GF-D8 (cell line): ENCODE data around the gene LYZL1.
"Not testable (repeated sequence)": the region's sequence is repeated elsewhere in the genome, so short reads cannot be mapped to it uniquely, and the experiment has no call there.

Experiments used
- DNase-seq: peaks from one replicate; lab custom pipeline; 2025; lab: John Stamatoyannopoulos, UW

The LYZL1 gene

DNA sequence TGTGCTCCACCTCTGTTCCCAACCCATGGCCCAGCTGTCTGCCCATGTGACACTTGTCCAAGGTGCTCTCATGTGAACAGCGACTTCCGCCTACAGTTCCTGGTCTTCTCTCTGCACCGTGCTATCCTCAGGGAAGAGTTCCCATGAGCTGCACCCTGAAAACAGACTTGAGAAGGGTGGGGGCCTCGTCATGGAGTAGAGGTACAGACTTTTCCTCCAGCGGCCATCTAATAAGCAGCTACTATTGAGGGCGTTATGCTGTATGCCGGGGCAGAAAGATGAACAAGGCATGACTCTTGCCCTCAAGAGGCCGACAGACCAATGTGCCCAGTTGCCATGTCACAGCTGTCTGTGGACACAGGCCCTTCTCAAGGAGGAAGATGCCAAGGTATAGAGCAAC is 25.4 kb upstream of the LYZL1 start:
- no peak for DNase-seq

DNA sequence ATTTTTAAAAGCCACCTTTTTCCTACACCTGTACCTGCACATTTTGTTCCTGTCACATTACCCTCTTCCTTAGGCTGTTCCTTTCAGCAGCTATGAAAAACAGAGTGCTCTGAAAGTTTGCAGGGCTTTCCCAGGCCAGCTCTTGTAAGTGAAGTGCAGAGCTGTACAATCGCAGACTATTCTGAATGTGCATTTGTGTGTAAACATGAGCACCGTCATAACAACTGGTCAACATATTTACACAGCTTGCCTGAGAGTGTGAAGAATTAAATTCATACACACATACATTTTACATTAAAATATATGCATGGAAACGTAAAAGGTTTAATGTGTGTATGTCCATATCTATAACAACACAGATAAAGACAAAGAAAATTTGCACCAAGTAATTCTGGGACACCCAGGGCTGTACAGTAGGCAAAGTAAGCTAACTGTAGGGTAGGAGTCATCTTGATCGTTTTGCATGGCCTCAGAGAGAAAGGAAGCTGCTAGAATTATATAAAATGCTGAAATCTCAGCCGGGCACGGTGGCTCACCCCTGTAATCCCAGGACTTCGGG is 23.6 kb upstream of the LYZL1 start:
- DNase-seq = no peak

DNA sequence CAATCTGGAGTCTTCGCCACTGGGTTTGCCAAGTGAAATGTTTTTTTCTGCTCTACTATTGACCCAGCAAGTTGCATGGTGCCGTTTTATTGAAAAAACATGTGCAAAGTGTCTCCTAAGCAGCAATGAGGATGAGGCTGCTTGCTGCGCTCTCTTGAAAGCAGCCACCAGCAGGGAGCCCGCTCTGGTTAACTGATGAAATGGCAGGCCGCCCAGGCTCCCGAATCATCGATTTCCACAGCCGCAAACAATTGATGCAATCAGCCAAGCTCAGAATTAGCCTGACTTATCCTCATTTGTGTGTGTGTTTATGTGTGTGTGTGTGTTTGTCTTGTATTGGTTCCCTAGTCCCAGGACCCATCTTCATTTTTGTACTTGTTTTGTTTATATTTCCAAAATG is 22.2 kb upstream of the LYZL1 start:
- no peak for DNase-seq

DNA sequence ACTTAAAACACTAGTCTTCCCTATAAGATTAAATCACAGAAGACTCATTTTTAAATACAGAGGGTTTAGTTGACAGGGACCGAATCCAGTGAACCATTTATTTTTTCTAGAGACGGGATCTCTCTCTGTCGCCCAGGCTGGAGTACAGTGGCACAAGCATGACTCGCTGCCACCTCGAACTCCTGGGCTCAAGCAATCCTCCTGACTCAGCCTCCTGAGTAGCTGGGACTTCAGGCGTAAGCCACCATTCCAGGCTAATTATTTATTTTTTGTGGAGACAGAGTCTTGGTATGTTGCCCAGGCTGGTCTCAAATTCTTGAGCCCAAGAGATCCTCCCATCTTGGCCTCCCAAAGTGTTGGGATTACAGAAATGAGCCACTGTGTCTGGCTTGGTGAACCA is 20.9 kb upstream of the LYZL1 start:
- no peak for DNase-seq

DNA sequence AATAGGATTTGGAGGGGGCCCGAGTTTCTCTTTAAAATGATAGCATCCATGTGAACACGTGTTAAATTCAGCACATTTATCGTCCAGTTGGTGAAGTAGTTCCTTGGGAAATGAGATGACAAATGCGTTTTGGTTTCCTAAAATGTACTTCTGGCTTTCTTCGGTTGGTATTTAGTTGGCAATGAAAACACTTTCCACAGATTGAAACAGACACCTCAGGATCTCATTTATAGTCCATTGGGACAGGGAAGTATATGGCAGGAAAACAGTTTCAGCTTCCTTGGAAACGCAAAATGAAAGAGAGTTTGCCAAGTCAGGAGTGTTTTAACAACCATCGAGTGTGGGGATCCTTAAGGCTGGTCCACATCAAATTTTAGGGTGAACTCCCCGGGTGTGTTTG is 19.4 kb upstream of the LYZL1 start:
- DNase-seq = no peak

DNA sequence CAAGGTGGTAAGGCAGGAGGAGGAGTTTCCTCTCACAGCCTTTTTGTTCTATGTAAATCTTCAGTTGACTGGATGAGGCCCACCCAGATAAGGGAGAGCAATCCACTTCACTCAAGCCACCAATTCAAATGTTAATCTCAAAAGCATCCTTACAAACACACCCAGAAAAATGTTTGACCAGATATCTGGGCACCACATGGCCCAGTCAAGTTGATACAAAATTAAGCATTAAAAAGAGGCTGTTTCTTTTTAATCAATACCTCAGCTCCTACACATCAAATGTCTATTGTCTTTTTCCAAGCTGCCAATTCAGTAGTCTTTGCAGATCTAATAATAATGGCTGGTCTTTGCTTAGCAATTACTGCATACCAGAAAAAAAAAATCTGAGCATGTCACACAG is 18.0 kb upstream of the LYZL1 start:
- no peak for DNase-seq

DNA sequence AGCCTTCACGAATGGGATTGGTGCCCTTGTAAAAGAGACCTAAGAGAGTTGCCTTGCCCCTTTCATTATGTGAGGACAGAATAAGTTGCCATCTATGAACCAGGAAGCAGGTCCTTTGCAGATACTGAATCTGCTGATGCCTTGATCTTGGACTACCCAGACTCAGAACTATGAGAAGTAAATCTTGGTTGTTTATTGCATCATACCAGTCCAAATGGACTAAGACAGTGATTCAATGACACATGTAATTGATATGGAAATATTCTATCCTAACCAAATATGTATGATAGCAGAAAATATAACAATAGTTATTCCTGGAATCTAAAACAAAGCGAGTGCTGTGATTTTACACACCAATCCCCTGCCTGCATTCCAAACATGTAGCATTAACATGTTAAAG is 17.0 kb upstream of the LYZL1 start:
- DNase-seq = no peak

DNA sequence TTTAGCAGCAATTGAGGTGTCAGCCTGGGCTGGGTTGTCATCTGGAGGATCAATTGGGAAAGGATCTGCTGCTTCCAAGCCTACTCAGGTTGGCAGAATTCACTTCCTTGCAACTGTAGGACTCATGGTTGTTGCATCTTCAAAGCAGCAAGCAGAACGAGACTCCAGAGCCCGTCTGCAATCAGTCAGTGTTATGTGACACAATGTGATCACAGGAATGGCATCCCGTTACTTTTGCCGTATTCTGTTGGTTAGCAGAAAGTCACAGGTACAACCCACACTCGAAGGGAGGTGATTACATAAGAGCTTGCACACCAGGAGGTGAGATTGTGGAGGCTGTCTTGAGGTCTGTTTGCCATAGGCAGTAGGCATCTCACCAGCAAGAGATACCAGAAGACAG is 15.4 kb upstream of the LYZL1 start:
- DNase-seq = no peak

DNA sequence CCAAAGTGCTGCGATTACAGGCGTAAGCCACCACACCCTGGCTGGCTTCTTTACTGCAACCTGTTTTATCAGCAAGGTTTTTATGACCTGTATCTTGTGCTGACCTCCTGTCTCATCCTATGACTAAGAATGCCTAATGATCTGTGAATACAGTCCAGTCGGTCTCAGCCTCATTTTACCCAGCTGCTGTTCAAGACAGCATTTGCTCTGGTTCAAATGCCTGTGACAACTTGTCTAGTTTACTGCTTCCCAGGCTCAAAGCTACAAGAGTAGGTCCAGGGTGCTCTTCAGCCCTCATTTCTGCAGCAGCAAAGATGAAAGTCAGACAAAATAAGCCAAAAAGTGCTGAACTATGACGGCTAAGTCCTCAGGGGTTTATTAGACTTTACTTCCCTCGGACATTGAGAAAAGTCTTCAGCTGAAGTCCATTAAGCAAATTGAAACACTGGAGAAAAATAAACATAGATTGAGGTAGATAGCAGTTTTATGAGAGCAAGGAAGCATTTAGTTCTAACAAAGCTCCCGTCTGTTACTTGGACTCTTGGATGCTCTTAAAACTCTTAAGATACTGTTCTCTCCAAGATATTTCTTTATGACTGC is 12.5 kb upstream of the LYZL1 start:
- no peak for DNase-seq

DNA sequence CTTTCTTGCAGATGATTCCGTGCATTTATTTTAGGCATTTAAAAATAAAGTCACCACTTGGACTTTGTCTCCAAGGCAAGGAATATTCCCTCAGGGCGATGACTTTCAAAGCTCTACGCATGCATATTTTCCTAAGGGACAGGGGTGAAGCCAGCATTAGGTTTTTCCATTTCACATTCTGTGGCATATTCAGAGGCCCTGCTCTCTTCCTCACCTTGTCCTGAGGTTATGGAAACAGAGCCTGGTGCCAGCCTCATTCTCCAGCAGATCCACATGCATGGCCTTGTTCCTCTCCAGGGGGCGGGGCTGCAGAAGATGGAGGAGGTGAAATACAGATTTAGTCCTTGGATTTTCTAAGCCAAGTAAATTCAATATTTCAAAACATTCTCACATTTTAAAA is 11.6 kb upstream of the LYZL1 start:
- DNase-seq = no peak

DNA sequence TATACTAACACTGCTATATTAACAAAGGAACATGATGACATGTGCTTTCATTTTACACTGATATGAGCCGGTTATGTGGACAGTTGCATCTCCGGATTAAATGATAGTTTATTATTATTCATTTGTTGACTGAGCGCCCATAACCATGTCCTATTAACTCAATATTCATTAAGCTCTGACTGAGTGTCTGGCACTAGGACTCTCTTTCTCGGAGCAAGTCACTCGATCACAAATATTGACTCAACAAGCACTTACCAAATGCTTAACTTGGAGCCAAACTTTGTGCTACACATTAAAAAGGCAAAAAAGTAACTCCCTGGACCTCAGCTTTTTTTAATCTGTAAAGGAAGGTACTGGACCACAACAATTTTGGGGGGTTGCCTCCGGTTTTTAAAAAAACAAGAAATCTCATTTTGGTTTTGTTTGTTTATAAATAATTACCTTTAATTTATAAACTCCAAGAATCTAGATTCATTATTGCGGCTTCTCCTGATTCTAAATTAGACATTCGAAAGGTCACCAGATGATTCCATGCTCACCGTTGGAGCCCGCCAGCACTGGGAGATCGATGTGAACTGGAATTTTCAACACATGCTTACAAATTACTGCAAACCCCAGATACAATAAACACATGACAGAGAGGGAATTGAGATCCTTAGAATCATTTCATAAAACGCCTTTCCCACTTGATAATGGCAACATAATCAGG is 8.9 kb upstream of the LYZL1 start:
- no peak for DNase-seq

DNA sequence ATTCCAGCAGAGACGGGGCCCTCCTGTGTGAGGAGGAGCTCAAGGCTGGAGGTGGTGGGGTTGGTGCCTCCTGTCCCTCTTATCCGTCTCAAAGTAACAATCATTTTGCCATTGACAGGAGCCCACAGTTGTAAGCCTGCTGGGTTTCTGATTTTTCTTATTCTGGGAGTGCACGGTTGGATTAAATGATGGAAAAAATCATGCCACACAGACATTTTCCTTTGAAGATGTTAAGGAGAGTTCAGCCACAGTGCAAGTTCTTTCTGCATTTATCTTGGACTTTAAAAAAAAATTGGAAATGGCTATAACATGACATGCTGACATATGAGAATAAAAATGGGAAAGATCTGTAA is 8.4 kb upstream of the LYZL1 start:
- DNase-seq = no peak

DNA sequence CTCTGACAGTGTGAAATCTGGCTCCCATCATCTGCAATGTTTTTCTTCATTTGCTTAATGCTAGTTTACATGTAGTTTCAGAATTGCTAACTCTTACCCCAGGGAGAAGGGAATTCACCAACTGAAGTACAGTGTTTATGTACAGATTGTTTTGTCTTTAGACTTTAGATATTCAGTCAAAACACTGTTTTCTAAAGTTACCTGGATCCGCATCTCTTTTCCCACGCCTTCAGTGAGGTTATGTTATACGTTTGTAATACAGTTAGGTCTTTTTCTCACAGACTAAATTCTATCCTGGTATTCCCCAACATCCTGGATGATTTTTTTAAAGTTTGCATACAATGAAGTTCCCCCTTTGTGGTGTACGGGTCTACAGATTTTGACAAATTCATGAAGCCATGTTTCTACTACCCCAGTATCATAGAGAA is 3.2 kb upstream of the LYZL1 start:
- DNase-seq = no peak

DNA sequence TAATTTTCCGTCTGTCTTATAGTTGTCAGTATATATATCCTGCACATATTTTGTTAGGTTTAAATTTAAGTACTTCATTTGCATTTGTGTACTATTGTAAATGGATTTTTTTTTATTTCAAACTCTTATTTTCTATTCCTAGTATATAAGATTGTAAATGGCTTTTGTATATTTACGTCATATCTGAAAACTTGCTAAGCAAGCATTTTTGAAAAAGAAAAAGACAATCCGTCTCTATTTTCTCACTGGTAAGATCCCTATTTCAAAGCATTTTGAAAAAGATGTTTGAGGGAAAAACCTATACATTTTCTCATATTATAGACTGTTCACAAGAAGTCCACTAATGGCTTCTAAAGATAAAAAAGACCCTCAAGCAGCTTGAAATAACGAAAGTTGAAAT is 1.2 kb upstream of the LYZL1 start:
- no peak for DNase-seq

DNA sequence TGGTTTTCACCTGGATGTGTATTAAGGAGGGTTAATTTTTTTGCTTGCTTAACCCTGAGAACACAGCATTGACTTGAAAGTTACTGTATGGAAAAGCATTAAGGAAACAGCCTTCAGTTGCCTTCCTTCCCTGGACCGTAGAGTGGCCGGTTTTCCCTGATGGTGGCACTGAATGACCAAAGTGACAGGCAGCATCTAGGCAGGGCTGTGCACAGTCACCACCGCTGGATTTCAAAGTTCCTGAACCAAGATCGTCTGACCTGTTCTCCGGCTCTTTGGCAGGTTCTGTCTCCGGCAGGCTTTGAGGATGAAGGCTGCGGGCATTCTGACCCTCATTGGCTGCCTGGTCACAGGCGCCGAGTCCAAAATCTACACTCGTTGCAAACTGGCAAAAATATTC is 2.7 kb downstream of the LYZL1 start:
- DNase-seq = not testable (repeated sequence)

DNA sequence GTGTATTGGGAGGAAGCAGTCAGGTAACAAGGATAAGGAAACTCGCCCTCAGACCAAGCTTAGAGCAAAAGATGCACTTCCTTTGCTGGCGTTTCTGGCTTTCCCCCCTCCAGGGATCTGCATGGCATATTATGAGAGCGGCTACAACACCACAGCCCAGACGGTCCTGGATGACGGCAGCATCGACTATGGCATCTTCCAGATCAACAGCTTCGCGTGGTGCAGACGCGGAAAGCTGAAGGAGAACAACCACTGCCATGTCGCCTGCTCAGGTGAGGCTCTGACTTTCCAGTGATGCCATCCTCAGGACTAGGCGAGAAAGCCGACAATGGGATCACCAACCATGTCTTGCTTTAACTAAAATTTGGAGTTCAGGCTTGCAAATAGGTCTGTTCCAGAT is 3.5 kb downstream of the LYZL1 start:
- not testable (repeated sequence) for DNase-seq

DNA sequence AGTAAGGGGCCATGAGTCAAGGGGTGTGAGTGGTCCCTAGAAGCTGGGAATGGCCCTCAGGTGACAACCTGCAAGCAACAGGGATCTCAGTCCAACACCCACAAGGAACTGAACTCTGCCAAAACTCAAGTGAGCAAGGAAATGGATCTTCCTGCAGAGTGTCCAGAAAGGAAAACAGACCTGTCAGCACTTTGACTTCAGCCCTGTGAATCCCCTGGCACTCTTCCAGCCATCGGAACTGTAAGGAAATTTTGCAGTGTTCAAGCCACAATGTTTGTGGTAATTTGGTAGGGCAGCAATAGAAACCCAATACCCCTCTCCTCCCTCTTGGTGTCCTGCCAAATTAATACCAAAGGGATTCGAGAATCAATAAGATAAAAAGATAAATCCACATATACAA is 6.9 kb downstream of the LYZL1 start:
- no peak for DNase-seq

DNA sequence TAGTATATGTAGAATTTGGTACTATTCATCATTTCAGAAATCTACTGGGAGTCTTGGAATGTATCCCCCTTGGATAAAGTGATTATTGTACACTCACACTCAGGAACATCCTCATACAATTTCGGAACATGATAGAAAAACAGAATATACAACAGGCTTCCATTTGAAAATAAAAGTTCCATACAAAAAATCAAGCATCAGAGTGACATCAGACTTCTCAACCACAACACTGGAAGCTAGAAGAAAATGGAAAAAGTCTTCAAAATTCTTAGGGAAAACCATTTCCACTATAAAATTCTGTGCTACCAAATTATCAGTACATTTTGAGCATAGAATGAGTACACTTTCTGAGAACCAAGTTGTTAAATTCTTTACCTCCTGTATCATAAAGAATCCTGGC is 8.8 kb downstream of the LYZL1 start:
- DNase-seq = no peak

DNA sequence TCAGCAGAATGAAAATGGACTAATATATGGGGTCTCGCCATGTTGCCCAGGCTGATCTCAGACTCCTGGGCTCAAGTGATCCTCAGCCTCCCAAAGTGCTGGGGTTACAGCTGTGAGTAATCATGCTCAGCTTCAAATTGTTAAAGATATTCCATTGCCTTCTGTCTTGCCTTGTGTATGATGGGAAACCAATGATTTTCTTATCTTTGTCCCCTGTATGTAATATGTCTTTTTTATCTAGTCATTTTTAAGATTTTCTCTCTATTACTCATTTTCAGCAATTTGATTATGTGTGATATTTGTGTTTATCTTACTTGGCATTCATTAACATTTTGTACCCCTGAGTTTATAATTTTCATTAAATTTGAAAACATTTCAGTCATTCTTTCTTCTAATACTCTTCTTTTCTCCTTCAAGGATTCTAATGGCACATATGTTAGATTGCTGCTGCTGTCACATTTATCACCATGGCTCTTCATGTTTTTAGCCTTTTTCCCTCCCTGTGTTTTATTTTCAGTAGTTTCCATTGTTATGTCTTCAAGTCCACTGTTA is 12.6 kb downstream of the LYZL1 start:
- DNase-seq = no peak

DNA sequence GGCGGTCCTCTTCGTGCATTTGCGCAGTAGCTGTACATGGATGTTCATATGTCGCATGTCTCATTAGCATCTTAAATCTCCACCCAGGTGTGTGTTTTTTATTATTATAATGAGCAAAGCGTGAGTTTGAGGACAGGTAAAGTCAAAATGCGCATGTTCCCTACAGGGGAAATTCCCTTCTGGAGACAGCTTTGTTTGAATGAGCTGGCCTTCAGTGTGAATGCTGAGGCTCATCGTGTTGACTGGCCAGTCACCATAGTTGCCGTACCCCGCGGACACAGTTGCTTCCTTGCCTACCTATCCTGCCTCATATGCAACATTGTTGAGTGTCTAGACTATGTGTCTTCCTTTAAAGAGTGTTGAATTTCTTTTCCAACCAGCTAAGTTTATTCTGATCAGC is 13.6 kb downstream of the LYZL1 start:
- no peak for DNase-seq

DNA sequence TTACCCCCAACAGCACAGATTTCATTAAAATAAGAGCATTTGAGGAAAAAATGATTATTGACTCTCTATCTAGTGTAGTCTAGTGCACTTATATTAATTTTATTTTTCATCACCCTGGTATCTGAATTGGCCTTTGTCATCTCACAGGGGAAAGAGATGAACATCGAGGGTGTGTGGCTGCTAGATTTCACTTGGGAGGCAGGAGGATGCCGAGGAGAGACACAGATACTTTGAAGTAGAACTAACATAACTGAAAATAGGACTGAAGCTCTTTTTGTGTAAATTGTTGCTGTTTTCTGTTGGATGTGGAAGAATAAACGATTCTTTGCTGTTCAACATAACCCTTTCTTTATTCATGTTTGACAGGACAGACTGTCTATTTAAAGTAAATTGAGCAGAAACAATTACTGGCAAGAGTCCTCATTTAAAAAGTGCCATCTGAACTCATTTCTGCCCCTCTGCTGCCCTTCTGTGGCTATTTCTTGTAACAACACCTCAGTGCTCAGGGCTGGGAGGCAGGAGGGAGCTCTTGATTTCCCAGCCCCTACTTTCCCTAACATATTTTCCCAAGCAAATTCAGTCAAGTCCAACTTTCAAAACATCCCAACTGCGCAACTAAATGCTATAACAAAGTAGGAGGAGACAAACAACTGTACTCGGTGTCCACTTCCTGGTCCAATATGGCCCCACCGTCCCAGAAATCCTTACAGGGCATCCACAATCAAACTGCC is 15.6 kb downstream of the LYZL1 start:
- DNase-seq = peak; percentile 23

DNA sequence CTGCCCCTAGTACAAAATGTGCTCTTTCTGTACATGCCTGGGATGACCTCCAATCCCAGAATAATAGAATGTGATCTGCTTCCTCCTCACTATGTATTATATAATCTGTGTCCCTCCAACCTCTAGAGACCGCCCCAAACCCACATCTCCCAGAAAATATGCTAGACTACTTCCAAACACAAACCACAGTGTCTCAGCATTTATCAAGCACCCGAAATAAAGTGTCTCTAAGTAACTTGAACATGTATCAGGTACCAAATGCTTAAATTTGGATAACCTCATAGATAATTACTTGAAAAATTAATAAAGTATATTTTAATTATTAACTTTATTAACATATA is 16.1 kb downstream of the LYZL1 start:
- DNase-seq = no peak

DNA sequence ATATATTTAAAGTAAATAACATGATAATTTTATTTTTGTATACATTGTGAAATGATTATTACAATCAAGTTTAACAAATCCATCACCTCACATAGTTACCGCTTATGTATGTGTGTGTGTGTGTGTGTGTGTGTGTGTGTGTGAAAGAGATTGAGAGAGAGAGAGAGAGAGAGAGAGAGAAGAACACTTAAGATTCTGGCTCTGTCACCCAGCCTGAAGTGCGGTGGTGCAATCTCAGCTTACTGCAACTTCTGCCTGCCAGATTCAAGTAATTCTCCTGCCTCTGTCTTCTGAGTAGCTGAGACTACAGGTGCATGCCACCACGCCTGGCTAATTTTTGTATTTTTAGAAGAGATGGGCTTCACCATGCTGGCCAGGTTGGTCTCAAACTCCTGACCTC is 17.8 kb downstream of the LYZL1 start:
- no peak for DNase-seq
